K562 (cell line): Measurements from ENCODE around the gene C17orf78. TPM values are rescaled to one million over a fixed set of nuclear protein-coding genes. Genes with fewer than 3 reads are reported as not detected.

Experiments
- ETV1 ChIP-seq: fragments of 450-650 bp; conservative IDR thresholded peaks from 2 replicates; pipeline ENCODE4 v1.6.1; 2016; ENCODE audit warnings: missing genetic modification characterization, control low read depth, low read depth, missing compliant biosample characterization
- FOXA3 ChIP-seq, 2 experiments: fragments of 450-650 bp in 1 of 2; sonication (generic) in 1 of 2; formaldehyde crosslinking; IDR thresholded peaks in 1 of 2; conservative IDR thresholded peaks in 1 of 2; 2 replicates each; pipeline versions ENCODE4 v1.4.0 to v1.8.0; 2020 to 2022; ENCODE audit warnings: mild to moderate bottlenecking in 2 of 2, missing genetic modification reagents in 1 of 2
- JUND ChIP-seq, 2 experiments: IDR thresholded peaks; 2 replicates in 1 of 2; 3 replicates in 1 of 2; pipeline ENCODE4 v1.6.1; 2011; ENCODE audit warnings: borderline replicate concordance in 2 of 2, low read depth in 2 of 2, low read length in 2 of 2, improper control_type of control experiment in 1 of 2, missing biosample characterization in 1 of 2, missing genetic modification characterization in 1 of 2, missing genetic modification reagents in 1 of 2
- MTA1 ChIP-seq: fragments of 450-650 bp; IDR thresholded peaks from 2 replicates; pipeline ENCODE4 v1.6.1; 2017; ENCODE audit warnings: borderline replicate concordance
- MYC ChIP-seq, 2 experiments: fragments of 250-450 bp in 1 of 2; sonication (Bioruptor Pico) in 1 of 2; IDR thresholded peaks; 2 replicates each; pipeline versions ENCODE4 v1.5.1 to v1.6.1; 2012 to 2021; ENCODE audit warnings: low read depth in 2 of 2, borderline replicate concordance in 1 of 2, improper control_type of control experiment in 1 of 2, low read length in 1 of 2, mild to moderate bottlenecking in 1 of 2, moderate library complexity in 1 of 2
- NBN ChIP-seq: fragments of 450-650 bp; IDR thresholded peaks from 2 replicates; pipeline ENCODE4 v1.6.1; 2016; ENCODE audit warnings: low read depth, mild to moderate bottlenecking
- PHTF2 ChIP-seq: fragments of 250-450 bp; sonication (Bioruptor Pico); IDR thresholded peaks from 2 replicates; pipeline ENCODE4 v1.5.0; 2021; ENCODE audit warnings: mild to moderate bottlenecking
- PRDM10 ChIP-seq: fragments of 450-650 bp; IDR thresholded peaks from 2 replicates; pipeline ENCODE4 v1.6.1; 2018; ENCODE audit not compliant: partially characterized antibody
- RFX7 ChIP-seq: fragments of 250-450 bp; sonication (Bioruptor Pico); IDR thresholded peaks from 2 replicates; pipeline ENCODE4 v1.5.1; 2021; ENCODE audit warnings: mild to moderate bottlenecking
- SIRT6 ChIP-seq: IDR thresholded peaks from one replicate; pipeline ENCODE4 v1.6.1; 2012; ENCODE audit warnings: low read depth, mild to moderate bottlenecking, control low read depth, inconsistent platforms, low read length, moderate library complexity
- SMARCA5 ChIP-seq: fragments of 450-650 bp; IDR thresholded peaks from 2 replicates; pipeline ENCODE4 v1.6.1; 2016
- SUPT5H ChIP-seq: fragments of 450-650 bp; IDR thresholded peaks from 2 replicates; pipeline ENCODE4 v1.6.1; 2016
- XRCC5 ChIP-seq: fragments of 200-400 bp; formaldehyde crosslinking; IDR thresholded peaks from 2 replicates; pipeline ENCODE4 v1.6.1; 2017; ENCODE audit warnings: low read depth, mild to moderate bottlenecking, low read length
- ZNF12 ChIP-seq: sonication (generic); formaldehyde crosslinking; IDR thresholded peaks from 2 replicates; pipeline ENCODE4 v1.4.0; 2020; ENCODE audit warnings: mild to moderate bottlenecking, missing genetic modification reagents
- ZNF24 ChIP-seq: fragments of 450-650 bp; IDR thresholded peaks from 2 replicates; pipeline ENCODE4 v1.6.1; 2016
- ZNF274 ChIP-seq: IDR thresholded peaks from 2 replicates; pipeline ENCODE4 v1.6.1; 2011; ENCODE audit warnings: low read depth, mild to moderate bottlenecking, low read length, moderate library complexity, borderline replicate concordance
- ZNF512 ChIP-seq: IDR thresholded peaks from 2 replicates; pipeline ENCODE4 v1.6.1; 2016; ENCODE audit warnings: missing genetic modification characterization, missing compliant biosample characterization
- ZNF583 ChIP-seq: fragments of 250-450 bp; sonication (Bioruptor Pico); IDR thresholded peaks from 2 replicates; pipeline ENCODE4 v1.4.0; 2020
- ZNF830 ChIP-seq: fragments of 250-450 bp; sonication (Bioruptor Pico); IDR thresholded peaks from 2 replicates; pipeline ENCODE4 v1.5.0; 2021; ENCODE audit warnings: mild to moderate bottlenecking
- polyA plus RNA-seq, 8 experiments: library from polyadenylated mRNA; depleted of rRNA in 4 of 8; stranded (reverse) in 5 of 8; unstranded in 3 of 8; fragments of >200 nt; fragmentation: Nextera tagmentation in 2 of 8; fragmentation: Illumina TruSeq in 1 of 8; extraction: Ambion mirVana in 2 of 8; extraction: Trizol in 1 of 8; gene quantifications; 2 replicates each; pipeline versions ENCODE4 v1.2.1 to v1.2.3, GENCODE V29; 2011 to 2014; ENCODE audit warnings: inconsistent platforms in 1 of 8, missing spikeins in 1 of 8
- total RNA-seq, 7 experiments: library from RNA; depleted of rRNA in 6 of 7; stranded (reverse); fragments of >200 nt in 6 of 7; fragmentation: Illumina TruSeq in 2 of 7; extraction: Trizol in 2 of 7; gene quantifications; 2 replicates each; pipeline versions ENCODE4 v1.2.1 to v1.2.3, GENCODE V29; 2011 to 2021; ENCODE audit warnings: low replicate concordance in 1 of 7
- TF ChIP-seq, protein P1 (sequence below): fragments of 250-450 bp; sonication (Bioruptor Pico); IDR thresholded peaks from 2 replicates; pipeline ENCODE4 v1.8.0; 2021; ENCODE audit warnings: moderate library complexity, mild to moderate bottlenecking, inconsistent platforms

The C17orf78 gene
- total and polyA plus RNA-seq, 9 of the 15 experiments (the other 6 are each of a cell fraction or from before 2014, with no cell fraction given), result not detected

- TF ChIP-seq ZNF24 (no peak), MYC (IDR thresholded peaks at IDR 0.05; ENCODE audit: low read depth, low read length) (peak; percentile 71), MYC (CRISPR knock-in tag; IDR thresholded peaks at IDR 0.05; ENCODE audit: borderline replicate concordance, low read depth) (peak; percentile 92; the same call in 1 of the 2 replicates), PHTF2 (CRISPR knock-in tag) (no peak), ZNF512 (tag) (no peak), SUPT5H (peak; percentile 81), ZNF830 (CRISPR knock-in tag) (no peak), JUND (IDR thresholded peaks at IDR 0.05; ENCODE audit: borderline replicate concordance, low read depth, low read length) (no peak), JUND (tag; IDR thresholded peaks at IDR 0.05; ENCODE audit: borderline replicate concordance, low read depth, low read length) (no peak; the same call in 2 of the 3 replicates), XRCC5 (peak; percentile 6; the same call in 1 of the 2 replicates), RFX7 (CRISPR knock-in tag) (0 out of 2 replicates have a peak, but pooled peaks have one; percentile 24), FOXA3 (CRISPR knock-in tag; conservative IDR thresholded peaks at IDR 0.05 in 1 of 2, IDR thresholded peaks at IDR 0.05 in 1 of 2) (no peak), SMARCA5 (no peak), ZNF12 (CRISPR knock-in tag) (no peak), ZNF274 (no peak), NBN (no peak), MTA1 (no peak), SIRT6 (no peak), PRDM10 (peak; percentile 44), ETV1 (tag) (no peak), ZNF583 (CRISPR knock-in tag) (no peak)
- TF ChIP-seq, protein P1, sequence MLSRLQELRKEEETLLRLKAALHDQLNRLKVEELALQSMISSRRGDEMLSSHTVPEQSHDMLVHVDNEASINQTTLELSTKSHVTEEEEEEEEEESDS (CRISPR knock-in tag), result no peak
Observed at GRCh38 chr17:37358830-37359681, 16.7 kb upstream of the C17orf78 start (continued).
